Osteocyte (in vitro differentiated cells): ENCODE measurements around the gene MLNR. TPM values are rescaled to one million over a fixed set of nuclear protein-coding genes. Genes with fewer than 3 reads are reported as not detected.
A peak's percentile ranks its signal among the peaks of the same experiment; 100 is the strongest.

Experiments used
- DNase-seq: peaks from one replicate; pipeline ENCODE4 v3.0.0; 2021; ENCODE audit warnings: mixed read lengths; ENCODE audit not compliant: unreplicated experiment; ENCODE audit errors: extremely low spot score
- H3K27ac Mint-ChIP-seq: one replicate; pipeline ENCODE4 v1.8.0; 2021; ENCODE audit warnings: mild to moderate bottlenecking, mixed read lengths; ENCODE audit not compliant: unreplicated experiment
- H3K27me3 Mint-ChIP-seq: one replicate; pipeline ENCODE4 v1.8.0; 2021; ENCODE audit warnings: mixed read lengths; ENCODE audit not compliant: unreplicated experiment
- H3K36me3 Mint-ChIP-seq: one replicate; pipeline ENCODE4 v1.8.0; 2021; ENCODE audit warnings: mixed read lengths; ENCODE audit not compliant: unreplicated experiment
- H3K4me1 Mint-ChIP-seq: one replicate; pipeline ENCODE4 v1.8.0; 2021; ENCODE audit warnings: mixed read lengths; ENCODE audit not compliant: unreplicated experiment
- H3K4me3 Mint-ChIP-seq: one replicate; pipeline ENCODE4 v1.8.0; 2021; ENCODE audit warnings: mild to moderate bottlenecking, moderate library complexity, mixed read lengths; ENCODE audit not compliant: unreplicated experiment
- H3K9me3 Mint-ChIP-seq: one replicate; pipeline ENCODE4 v1.8.0; 2021; ENCODE audit warnings: mixed read lengths; ENCODE audit not compliant: unreplicated experiment
- total RNA-seq: library from RNA; stranded (reverse); gene quantifications from 2 replicates; pipeline ENCODE4 v1.2.1, GENCODE V29; 2021
- TF ChIP-seq, protein P1 (sequence below): fragments of 200-600 bp; sonication (generic); IDR thresholded peaks from 2 replicates; pipeline ENCODE4 v1.5.0; 2021; ENCODE audit warnings: antibody characterized with exemption, mild to moderate bottlenecking, moderate library complexity

The MLNR gene
- total RNA-seq, 1 donor from 2014 or later = not detected

DNA sequence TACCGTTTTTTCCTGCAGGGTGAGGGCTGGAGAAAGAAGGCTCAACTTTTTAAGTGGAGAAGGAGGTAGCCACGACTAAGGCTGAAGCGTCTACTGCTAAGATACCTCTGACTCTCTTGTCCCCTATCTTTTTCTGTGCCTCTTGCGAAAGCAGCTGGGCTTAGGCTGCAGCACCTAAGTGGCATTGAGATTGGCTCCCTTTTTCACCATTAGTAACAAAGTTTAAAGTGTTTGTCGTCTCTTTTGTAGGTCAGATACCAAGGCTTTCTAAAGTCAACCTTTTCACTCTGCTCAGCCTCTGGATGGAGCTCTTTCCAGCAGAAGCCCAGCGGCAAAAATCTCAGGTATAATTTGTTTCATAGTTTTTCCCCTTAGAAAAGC lies 28.5 kb downstream of the MLNR start:
- Mint-ChIP-seq H3K36me3 (peaks cover 6% of the 10 kb centered on the region), H3K9me3 (no peaks in the 10 kb centered on the region), H3K27ac (peak overlapping the region; percentile 97), H3K4me1 (peaks cover 18% of the 10 kb centered on the region), H3K27me3 (peaks cover 16% of the 10 kb centered on the region), H3K4me3 (peak overlapping the region; percentile 97)
- DNase-seq = no peak
- TF ChIP-seq, protein P1, sequence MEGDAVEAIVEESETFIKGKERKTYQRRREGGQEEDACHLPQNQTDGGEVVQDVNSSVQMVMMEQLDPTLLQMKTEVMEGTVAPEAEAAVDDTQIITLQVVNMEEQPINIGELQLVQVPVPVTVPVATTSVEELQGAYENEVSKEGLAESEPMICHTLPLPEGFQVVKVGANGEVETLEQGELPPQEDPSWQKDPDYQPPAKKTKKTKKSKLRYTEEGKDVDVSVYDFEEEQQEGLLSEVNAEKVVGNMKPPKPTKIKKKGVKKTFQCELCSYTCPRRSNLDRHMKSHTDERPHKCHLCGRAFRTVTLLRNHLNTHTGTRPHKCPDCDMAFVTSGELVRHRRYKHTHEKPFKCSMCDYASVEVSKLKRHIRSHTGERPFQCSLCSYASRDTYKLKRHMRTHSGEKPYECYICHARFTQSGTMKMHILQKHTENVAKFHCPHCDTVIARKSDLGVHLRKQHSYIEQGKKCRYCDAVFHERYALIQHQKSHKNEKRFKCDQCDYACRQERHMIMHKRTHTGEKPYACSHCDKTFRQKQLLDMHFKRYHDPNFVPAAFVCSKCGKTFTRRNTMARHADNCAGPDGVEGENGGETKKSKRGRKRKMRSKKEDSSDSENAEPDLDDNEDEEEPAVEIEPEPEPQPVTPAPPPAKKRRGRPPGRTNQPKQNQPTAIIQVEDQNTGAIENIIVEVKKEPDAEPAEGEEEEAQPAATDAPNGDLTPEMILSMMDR = no peak

GRCh38 chr13:49251326-49251725 lies 31.2 kb downstream of the MLNR start:
- Mint-ChIP-seq H3K27me3 (no peaks in the 10 kb centered on the region), H3K9me3 (no peaks in the 10 kb centered on the region), H3K4me1 (peaks cover 26% of the 10 kb centered on the region), H3K36me3 (peaks cover 16% of the 10 kb centered on the region), H3K4me3 (no peak overlapping the region), H3K27ac (no peak overlapping the region)
- TF ChIP-seq, protein P1 = no peak
- DNase-seq = no peak

DNA sequence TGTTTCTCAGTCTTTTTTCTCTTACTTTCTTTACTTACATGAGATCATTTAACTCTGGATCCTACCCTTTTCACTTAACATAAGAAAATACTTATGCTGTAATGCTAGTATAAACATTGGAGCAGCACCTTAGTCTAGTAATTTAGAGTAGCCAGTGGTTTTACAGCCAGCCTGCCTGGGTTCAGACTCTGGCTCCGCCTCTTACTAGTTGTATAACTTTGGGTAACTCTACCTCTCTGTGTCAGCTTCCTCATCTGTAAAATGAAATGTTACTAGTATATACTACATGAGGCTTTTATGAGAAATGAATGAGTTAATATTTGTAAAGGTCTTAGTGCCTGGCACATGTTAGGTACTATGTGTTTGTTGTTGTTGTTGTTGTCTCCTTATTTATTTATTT lies 33.2 kb downstream of the MLNR start:
- H3K9me3 Mint-ChIP-seq = no peaks in the 10 kb centered on the region
- H3K27ac Mint-ChIP-seq = peak overlapping the region; percentile 23
- no peak for DNase-seq
- H3K4me3 Mint-ChIP-seq = no peak overlapping the region
- TF ChIP-seq, protein P1 = no peak
- peaks cover 16% of the 10 kb centered on the region for H3K36me3 Mint-ChIP-seq
- H3K4me1 Mint-ChIP-seq = peaks cover 36% of the 10 kb centered on the region
- no peaks in the 10 kb centered on the region for H3K27me3 Mint-ChIP-seq

GRCh38 chr13:49254007-49254406 lies 33.9 kb downstream of the MLNR start:
- Mint-ChIP-seq H3K9me3 (no peaks in the 10 kb centered on the region), H3K36me3 (peaks cover 16% of the 10 kb centered on the region), H3K4me1 (peaks cover 32% of the 10 kb centered on the region), H3K27ac (no peak overlapping the region), H3K4me3 (no peak overlapping the region), H3K27me3 (no peaks in the 10 kb centered on the region)
- DNase-seq = no peak
- TF ChIP-seq, protein P1 = no peak

DNA sequence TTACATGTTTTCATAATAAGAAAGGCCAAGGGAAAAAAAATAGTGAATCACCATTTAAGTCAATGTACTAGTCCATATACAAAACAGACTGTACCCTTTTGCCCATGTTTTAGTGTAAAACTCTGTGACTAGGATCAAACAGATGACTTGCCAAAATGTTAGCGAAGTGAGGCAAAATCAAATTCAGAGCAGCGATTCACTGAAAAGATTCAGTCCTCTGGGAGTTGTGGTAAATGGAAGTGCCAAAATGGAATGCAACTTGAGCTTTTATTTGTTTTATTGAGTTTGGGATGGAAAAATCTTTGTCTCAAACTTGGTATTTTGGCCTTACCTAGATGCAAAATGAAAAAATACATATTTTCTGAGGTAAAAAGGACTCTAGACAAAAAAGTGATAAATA lies 36.7 kb downstream of the MLNR start:
- TF ChIP-seq, protein P1 = no peak
- Mint-ChIP-seq H3K9me3 (no peaks in the 10 kb centered on the region), H3K27ac (peak overlapping the region; percentile 79), H3K27me3 (no peaks in the 10 kb centered on the region), H3K36me3 (peaks cover 36% of the 10 kb centered on the region), H3K4me1 (peaks cover 29% of the 10 kb centered on the region), H3K4me3 (peak overlapping the region; percentile 14)
- DNase-seq = no peak
